GM18499 (cell line): Measurements from ENCODE around the gene ZNF248.
A peak's percentile ranks its signal among the peaks of the same experiment; 100 is the strongest.
"Not testable (repeated sequence)": the region's sequence is repeated elsewhere in the genome, so short reads cannot be mapped to it uniquely, and the experiment has no call there.

ENCODE experiments used
- ATAC-seq: cut with Tn5 transposase; IDR thresholded peaks from one replicate; pipeline ENCODE4 v1.9.1; 2021; ENCODE audit warnings: moderate number of reproducible peaks; ENCODE audit not compliant: insufficient read depth, unreplicated experiment

Gene ZNF248

DNA sequence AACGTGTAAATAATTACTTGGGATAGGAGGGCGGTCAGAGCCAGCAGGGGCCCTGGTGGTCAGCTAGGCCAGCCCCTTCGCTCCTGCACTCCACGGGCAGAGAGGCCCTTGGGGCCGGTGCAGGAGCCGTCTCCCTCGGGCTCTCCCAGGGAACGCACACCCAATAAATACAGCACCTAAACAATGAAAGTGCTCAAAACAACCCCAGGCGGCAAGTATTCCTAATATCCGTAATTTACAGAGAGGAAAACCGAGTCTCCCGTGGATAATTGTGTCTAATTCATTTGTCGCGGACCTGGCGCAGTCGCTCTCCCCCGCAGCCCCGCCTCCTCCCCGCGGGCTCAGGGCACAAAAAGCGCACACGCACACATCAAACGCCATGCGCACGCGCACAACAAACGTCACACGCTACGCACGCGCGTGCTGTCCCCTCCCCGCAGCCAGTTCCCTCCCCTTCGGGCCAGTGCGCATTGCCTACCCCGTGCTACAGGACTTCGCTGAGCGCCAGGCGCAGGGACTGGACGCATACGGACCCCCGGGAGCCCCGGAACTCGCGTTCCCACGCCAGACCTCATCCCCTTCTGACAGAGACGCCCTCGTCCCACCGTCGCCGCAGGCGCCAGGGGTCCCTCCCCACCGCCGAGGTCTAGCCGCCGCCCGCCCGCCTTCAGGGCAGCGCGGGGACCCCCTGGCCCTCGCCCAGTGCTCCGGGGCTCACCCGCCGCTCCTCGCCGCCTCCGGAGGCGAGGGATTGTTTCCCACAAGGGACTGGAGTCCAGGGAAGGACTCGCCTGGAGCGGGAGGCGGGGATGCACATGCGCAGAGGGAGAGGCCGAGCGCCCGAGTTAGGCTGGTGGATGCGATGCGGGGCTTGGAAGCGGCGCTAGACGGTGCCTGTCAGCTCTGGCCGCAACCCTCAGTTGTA, at the start of gene ZNF248:
Gene ZNF248, minus strand, starts transcription at position 324 of the 925 bp plus-strand sequence. CDS start 1,300 bp downstream, outside the sequence.
- peak; percentile 80 for ATAC-seq

DNA sequence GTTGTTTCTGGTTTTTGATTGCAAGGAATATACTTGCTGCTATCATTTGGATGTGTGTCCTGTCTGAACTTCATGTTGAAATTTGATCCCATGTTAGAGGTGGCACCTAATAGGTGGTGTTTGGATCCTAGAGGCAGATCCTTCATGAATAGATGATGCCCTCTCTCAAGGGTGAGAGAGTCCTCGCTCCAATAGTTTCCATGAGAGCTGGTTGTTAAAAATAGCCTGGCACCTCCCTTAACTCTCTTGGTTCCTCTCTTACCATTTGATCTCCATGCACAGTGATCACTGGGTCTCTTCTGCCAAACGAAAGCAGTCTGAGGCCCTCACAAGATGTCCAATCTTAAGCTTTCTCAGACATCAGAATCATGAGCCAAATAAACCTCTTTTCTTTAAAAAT, 49.0 kb upstream of the ZNF248 start:
- no peak for ATAC-seq

DNA sequence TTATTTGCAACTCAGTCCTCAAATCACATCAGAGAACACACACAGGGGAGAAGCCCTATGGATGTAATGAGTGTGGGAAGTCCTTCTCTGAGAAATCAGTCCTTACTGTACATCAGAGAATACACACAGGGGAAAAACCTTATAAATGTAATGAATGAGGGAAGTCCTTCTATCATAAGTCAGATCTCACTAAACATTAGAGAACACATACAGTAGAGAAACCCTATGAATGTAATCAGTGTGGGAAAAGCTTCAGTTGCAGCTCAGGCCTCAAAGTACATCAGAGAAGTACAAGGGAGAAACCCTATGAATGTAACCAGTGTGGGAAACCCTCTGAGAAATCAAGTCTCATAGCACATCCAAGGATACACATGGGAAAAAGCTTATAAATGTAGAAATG, 39.0 kb upstream of the ZNF248 start:
- ATAC-seq: no peak

DNA sequence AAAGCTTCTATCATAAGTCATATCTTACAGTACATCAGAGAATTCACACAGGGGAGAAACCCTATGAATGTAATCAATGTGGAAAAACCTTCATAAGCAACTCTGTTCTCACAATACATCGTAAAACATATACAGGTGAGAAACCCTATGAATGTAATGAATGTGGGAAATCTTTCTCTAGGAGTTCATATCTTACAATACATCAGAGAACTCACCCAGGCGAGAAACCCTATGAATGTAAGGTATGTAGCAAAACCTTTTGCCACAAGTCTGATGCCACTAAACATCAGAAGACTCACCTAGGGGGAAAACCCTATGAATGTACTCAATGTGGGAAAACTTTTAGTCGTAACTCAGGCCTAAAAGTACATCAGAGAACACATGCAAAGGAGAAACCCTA, 38.3 kb upstream of the ZNF248 start:
- ATAC-seq: no peak

DNA sequence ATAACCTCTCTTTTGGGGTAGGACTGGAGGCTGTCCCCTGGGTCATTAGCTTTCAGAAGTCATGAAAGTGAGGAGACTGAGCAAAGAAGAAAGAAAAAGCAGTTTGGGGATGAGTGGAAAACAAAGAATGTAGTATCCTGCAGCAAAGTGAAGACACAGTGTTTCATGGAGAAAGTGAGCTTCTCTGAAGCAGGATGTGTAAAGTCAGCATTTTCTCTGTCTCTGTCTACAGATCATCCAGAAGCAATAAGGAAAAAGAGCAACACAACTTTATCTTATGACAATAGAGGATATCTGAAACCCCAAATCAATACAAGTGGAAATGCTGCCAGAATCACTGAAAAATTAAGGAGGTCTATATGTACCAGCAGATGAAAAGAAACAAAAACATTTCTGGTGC, 28.4 kb upstream of the ZNF248 start:
- ATAC-seq: no peak

DNA sequence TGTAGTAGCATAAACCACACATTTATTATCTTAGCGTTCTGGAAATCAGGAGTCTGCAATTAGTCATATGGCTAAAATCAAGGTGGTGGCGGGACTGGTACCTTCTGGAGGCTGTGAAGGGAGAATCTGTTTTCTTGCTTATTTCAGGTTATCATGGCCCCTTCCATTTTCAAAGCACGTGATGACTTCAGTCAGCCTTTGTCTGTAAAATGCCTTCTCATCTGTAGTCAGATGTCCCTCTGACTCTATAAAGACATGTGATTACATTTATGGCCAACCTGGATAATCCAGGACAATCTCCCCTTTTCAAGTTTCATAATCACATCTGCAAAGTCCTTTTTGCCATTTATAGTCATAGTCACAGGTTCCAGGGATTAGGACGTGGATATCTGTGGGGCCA, 15.5 kb upstream of the ZNF248 start:
- no peak for ATAC-seq

DNA sequence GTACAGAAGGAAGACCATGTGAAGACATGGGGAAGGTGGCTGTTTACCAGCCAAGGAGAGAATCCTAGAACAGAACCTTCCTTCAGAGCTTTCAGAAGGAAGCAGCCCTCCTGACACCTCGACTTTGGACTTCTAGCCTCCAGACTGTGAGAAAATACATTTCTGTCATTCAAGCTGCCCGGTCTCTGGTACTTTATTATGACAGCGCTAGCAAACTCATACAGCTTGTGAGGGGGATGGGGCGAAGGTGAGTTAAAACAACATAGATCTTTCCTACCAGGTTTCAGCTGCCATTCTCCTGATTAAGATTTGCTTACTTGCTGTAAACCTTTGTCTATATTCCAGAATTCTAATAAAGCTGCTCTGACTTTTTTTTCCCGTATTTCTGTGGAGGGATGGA, 14.9 kb upstream of the ZNF248 start:
- no peak for ATAC-seq

DNA sequence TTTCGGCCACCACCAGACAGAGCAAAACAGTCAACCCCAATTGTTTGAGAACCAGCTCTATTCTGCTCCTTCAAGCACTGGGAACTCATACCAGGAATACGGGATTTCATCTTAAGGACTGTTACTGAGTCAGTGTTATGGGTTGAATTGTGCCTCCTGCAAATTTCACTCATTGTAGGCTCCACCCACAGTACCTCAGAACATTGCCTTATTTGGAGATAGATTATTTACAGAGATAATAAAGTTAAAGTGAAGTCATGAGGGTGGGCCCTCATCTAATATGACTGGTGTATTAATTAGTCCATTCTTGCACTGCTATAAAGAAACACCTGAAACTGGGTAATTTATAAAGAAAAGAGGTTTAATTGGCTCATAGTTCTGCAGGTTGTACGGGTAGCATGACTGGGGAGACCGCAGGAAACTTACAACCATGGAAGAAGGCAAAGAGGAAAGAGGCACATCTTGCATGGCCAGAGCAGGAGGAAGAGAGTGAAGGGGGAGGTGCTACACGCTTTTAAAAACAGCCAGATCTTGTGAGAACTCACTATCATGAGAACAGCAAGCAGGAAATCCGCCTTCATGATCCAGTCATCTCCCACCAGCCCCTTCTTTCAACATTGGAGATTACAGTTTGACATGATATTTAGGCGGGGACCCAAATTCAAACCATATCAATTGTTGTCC, 14.3 kb upstream of the ZNF248 start:
- ATAC-seq: no peak

DNA sequence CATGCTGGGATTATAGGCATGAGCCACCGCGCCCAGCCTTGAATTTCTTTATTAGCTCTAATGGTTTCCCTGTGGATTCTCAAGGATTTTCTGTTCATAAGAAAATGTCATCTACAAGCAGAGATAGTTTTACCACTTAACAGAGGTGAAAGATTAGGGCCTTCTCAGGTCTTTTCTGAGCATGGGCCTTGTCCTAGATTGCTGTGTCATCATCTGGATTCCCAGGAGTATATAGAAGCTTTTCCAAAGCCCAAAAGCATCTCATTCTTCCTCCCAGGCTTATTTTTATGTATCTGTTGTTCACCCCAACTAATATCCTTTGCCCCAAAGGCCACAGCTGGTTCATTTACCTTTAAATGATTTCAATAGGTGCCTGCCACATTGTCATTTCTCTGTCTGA, 13.7 kb upstream of the ZNF248 start:
- ATAC-seq: no peak

DNA sequence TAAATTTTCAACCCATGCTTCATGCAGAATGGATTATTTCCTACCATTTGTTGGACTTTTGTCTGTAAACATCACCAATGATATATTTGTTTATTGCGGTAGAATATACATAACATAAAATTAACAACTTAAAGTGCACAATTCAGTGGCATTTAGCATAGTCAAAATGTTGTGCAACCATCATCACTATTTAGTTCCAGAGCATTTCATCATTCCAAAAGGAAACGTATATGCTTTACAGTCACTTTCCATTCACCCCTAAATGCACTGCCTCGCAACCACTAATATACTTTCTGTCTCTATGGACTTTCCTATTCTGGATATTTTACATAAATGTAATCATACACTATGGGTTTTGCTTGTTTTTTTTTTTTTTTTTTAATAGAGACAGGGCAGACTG, 11.4 kb upstream of the ZNF248 start:
- no peak for ATAC-seq

DNA sequence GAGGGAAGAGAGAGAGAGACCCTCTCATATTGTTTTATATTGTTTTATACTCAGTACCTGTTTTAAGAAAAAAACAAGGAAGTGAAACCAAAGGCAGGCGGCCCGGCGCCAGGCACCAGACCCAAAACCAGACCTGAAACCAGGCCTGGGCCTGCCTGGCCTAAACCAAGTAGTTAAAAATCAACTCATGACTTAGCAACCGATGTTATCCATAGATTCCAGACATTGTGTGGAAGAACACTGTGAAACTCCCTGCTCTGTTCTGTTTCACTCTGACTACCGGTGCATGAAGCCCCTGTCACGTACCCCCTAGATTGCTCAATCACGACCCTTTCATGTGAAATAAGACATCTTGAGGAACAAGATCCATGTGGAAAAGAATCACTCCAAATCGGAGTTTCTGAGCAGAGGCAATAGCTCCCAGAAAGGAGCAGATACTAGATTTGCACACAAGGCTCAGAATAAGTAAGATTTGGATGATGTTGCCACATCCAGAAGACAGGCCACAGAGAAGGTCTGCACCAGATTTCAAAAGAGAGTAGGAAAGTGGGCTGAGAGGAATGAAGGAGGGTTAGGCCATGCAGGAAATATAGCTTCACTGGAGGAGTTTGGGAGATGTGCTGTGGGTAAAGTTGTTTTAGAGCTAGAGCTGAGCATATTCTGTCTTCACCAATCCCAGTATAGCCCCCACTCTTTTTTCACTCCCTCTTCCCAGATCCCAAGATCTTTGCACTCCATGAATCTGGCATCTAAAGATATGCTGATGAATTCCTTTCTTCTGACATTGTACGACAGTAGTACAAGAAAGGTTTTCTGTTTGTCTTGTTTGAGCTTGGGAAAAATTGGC, 8.8 kb upstream of the ZNF248 start:
- no peak for ATAC-seq

DNA sequence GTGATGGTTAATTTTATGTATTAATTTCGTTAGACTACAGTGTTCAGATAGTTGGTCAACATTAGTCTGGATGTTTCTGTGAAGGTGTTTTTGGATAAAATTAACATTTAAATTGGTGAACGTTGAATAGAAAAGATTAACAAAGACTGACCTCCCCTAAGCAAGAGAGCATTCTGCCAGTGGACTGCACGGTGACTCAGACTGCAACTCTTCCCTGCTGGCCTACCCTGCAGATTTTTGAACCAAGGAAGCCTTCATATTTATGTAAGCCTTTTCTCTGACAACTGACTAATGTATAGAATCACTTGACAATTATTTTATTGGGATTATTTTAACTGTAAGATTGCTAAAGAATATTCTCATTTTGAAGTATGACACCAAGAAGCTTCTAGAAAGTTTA, 7.9 kb upstream of the ZNF248 start:
- no peak for ATAC-seq

DNA sequence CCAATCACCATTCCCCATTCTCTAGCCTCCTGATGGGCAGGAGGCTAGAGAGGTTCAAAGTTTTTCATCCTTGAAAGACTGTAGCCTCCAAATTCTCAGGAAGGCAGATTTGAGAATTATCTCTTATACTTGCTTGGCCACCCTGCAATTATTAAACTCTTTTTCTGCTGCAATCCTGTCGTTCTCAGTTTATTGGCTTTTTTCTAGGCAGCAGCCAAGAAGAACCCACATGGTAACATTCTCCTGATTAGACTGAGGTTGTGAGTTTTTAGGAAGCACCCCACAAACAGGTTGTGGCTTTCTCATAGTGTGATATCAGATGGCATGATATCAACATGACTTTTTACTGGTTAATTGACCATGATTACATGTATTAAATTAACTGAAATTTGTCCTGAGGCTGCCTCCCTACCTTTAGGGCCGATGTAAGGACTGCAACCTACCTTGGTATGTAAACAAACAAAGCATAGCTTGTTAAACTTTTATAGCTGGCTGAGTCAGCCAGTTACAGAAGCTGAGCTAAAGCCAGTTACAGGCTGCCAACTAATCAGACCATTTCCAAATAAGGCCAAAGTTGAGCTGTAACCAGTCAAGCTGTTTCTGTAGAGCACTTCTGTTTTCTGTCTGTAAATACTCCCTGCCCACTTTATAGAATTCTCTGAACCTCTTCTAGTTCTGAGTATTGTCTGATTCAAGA, 3.2 kb upstream of the ZNF248 start:
- peak; percentile 33 for ATAC-seq

DNA sequence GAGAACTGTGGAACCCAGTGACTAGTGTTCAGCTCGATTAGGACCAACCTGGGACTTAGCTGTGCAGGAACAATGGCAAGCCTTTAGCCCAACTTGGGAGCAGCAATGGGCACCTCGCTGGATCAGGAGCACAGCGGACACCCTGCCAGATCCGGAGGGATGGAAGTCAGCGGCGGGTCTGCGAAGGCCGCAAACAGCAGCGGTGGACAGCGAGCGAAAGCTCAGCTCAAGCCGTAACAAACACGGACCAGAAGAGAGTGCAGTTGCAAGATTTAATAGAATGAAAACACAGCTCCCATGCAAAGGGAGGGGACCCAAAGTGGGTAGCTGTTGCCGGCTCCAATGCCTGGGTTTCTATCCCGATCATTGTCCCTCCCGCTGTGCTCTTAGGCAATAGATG, 1.9 kb upstream of the ZNF248 start:
- not testable (repeated sequence) for ATAC-seq

DNA sequence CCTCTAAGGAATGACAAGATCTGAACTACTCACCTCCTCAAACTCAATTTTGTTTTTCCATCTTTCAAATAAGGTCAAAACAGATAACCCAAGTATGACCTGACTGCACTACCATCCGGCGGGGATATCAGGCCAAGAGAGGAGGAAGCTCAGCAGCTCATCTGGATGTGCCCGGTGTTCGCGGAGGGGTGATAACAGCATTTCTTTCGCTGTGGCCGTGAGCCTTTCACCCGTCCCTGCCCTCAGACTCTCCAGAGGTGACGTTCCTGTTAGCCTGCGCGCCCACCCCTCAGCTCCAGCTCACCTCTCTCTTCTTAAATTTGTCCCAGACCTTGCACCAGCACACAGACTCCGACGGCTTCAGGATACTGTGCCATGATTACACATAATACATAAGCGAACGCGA, 526 bp downstream of the ZNF248 start:
- ATAC-seq: peak; percentile 2

DNA sequence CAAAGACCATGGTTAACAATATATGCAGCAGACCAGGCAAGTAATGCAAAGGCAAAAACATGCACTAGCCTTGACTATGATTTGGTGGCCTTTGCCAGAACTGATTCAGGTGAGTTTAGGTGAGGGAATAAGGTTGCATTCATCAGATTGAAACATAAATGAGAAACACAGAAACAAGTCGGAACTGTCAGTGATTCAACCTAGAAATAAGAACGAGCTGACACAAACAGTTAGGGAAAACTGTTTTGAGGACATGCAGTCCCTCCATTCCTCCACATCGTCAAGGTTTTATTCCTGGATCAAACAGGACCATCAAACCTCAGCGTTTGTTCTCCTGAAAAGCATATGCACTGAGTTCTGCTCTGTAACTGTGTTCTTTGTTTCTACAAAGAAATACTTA, 1.8 kb downstream of the ZNF248 start:
- ATAC-seq: no peak

DNA sequence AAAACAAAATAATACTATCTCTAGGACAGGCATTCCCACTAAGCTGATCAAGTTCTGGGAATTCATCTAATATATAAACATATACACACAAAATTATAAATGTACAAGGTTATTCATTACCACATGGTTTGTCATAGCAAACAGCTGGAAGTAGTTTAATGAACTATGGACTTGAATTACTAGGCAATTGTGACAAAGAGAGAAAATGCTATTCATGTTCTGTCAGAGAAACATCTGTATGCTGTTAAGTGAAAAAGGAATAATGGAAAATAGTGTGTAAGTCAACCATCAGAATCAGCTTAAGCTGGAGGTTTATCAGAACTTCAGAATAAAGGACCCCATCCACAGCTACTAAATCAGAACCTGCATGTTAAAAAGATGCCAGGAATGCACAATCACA, 2.8 kb downstream of the ZNF248 start:
- no peak for ATAC-seq

DNA sequence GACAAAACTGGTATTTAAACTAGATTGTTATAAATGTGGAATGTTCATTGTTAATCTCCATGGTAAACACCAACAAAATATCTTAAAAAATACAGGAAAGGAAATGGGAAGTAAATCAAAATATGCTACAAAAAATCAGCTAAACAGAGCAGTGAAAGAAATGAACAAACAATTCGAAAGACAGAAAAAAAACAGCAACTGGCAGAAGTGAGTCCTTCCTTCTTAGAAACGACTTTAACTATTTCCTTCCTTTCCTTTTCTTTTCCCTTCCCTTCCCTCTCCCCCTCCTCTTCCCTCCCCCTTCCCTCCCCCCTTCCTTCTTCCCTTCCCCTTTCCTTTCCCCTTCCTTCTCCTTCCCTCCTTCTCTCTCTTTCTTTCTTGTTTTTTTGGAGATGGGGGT, 12.8 kb downstream of the ZNF248 start:
- ATAC-seq: no peak

DNA sequence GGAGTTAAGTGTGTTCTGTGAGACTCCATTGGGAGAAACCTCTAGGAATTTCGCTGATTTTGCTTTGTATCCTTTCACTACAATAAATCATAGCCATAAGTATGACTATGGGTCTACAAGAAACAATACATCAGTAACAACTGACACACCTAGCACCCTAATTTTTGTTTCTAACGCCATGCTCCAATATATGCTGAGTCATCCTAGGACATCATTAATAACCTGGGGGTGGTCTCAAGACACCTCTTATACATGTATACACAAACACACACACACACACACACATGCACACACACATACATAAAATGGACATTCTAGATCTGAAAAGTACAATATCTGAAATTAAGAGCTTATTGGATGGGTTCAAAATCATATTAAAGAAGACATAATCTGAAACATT, 18.2 kb downstream of the ZNF248 start:
- ATAC-seq: no peak
